ENCODE data around the gene TSPYL4. TPM values are rescaled to one million over a fixed set of nuclear protein-coding genes. Genes with fewer than 3 reads are reported as not detected.

The TSPYL4 gene
- total RNA-seq = 6.8 and 20.3 TPM in 2 replicates

GRCh38 chr6:116253505-116254296 lies at the start of gene TSPYL4:
TSS of gene TSPYL4 (minus strand) at chr6:116254075. CDS start at chr6:116254008, 67 bp downstream.

GRCh38 chr6:116279232-116280160 lies 25.6 kb upstream of the TSPYL4 start, which contains the start of gene TSPYL1:
TSS of gene TSPYL1 (minus strand) at chr6:116279930. CDS start at chr6:116279830, 100 bp downstream.

Other genes with a start within 250 kb of the TSPYL4 start
- gene FRK, start 193.2 kb downstream of the TSPYL4 start, total RNA-seq = 0.29 and 0.44 TPM in 2 replicates
- gene NT5DC1, start 153.2 kb downstream of the TSPYL4 start, total RNA-seq = 5.5 and 6.7 TPM in 2 replicates
- 106 TPM in 1 of 2 replicates, not detected in the other for gene COL10A1, start 127.9 kb downstream of the TSPYL4 start, total RNA-seq
- gene TSPYL1, start 25.9 kb upstream of the TSPYL4 start, total RNA-seq = 54.1 and 87.8 TPM in 2 replicates
- gene DSE, start 116.9 kb upstream of the TSPYL4 start, total RNA-seq = 108 and 119 TPM in 2 replicates
- gene CALHM6, start 207.3 kb upstream of the TSPYL4 start, total RNA-seq = 0.29 and 0.44 TPM in 2 replicates